Spinal cord (tissue), 10 donors: ENCODE measurements around the gene SYNE1. TPM values are rescaled to one million over a fixed set of nuclear protein-coding genes. Genes with fewer than 3 reads are reported as not detected.

Source experiments
- DNase-seq, 6 donors: peaks; one replicate each; pipeline versions ENCODE4 v3.0.0 to v3.0.0-alpha.2; 2013 to 2015; ENCODE audit warnings: low spot score in 6 of 6, low read depth in 4 of 6
- H3K27ac ChIP-seq: one replicate; pipeline ENCODE4 v1.5.1; 2013; ENCODE audit warnings: low read depth, low read length, control low read depth
- H3K27me3 ChIP-seq: one replicate; pipeline ENCODE4 v1.6.1; 2013; ENCODE audit warnings: low read length; ENCODE audit not compliant: control insufficient read depth, insufficient read depth
- H3K36me3 ChIP-seq: one replicate; pipeline ENCODE4 v1.6.1; 2013; ENCODE audit warnings: low read length; ENCODE audit not compliant: control insufficient read depth, insufficient read depth
- H3K4me1 ChIP-seq: one replicate; pipeline ENCODE4 v1.6.1; 2013; ENCODE audit warnings: low read length; ENCODE audit not compliant: control insufficient read depth, insufficient read depth
- H3K4me3 ChIP-seq: one replicate; pipeline ENCODE4 v1.5.1; 2013; ENCODE audit warnings: low read depth, low read length, control low read depth
- H3K9me3 ChIP-seq: one replicate; pipeline ENCODE4 v1.6.1; 2013; ENCODE audit warnings: low read length; ENCODE audit not compliant: control insufficient read depth, insufficient read depth
- WGBS: methylation state at CpG from one replicate; pipeline ENCODE4 v1.1.5; 2013; ENCODE audit warnings: missing lambda C conversion rate; ENCODE audit not compliant: insufficient coverage; 5-methylcytosine and 5-hydroxymethylcytosine counted together
- polyA plus RNA-seq, 2 donors: library from polyadenylated mRNA; unstranded; fragments of 120-200 nt; gene quantifications; one replicate each; pipeline ENCODE4 v1.2.1, GENCODE V29; 2013; ENCODE audit not compliant: insufficient read length in 2 of 2
- total RNA-seq, 2 donors: library from RNA; depleted of rRNA in 1 of 2; stranded (reverse); fragments of 120-200 nt in 1 of 2; fragments of >200 nt in 1 of 2; gene quantifications; one replicate each; pipeline versions ENCODE4 v1.2.3 to v1.2.4, GENCODE V29; 2013 to 2014
- donor health status: healthy.

SYNE1 gene
- total and polyA plus RNA-seq, 4 donors, result 71.5 to 201 (median 105) TPM

DNA sequence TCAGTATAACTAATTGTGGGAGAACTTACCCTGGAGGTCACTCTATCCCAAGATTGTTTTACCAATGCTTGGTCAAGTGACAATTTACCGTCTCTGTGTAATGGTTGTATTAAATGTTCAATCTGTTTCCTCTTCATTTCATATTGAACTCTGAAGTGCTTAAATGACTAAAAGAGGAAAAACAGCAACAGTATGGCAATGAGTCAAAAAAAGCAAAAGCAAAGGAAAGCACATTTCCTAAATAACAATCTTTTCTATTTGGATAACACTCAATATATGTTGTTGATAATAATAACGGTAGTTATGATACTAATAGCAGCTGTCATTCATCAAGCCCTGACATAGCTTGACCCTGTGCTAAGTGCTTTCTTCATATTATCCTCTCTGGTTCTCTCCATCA is 152.4 kb downstream of the SYNE1 start:
- DNase-seq, result no peak
- no peaks in the 10 kb centered on the region for H3K9me3 ChIP-seq
- no peak overlapping the region for H3K27ac ChIP-seq
- no peaks in the 10 kb centered on the region for H3K27me3 ChIP-seq
- no peaks in the 10 kb centered on the region for H3K36me3 ChIP-seq
- H3K4me3 ChIP-seq, result no peak overlapping the region
- H3K4me1 ChIP-seq, result no peaks in the 10 kb centered on the region
- no CpG with 5 or more reads among the region's 2 CpGs for WGBS

DNA sequence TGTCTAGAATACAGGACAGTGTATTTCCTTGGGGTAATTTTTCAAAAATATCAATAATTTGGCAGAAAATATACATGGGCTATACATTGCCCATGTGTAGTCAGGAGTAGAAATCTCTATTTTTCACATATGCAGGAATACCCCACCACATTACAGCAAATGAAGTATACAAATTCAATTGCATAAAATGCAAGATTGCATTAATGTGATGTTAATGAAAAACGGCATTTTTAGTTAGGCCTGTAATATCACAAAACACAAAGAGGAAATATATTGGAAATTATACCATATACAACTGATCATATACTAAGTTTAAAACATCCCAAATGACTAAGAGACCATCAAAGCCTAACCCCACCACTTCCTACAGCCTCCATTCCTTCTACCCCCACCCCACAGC is 154.9 kb downstream of the SYNE1 start:
- Histone ChIP-seq H3K4me3 (no peak overlapping the region), H3K4me1 (no peaks in the 10 kb centered on the region), H3K27ac (no peak overlapping the region), H3K27me3 (no peaks in the 10 kb centered on the region), H3K9me3 (no peaks in the 10 kb centered on the region), H3K36me3 (no peaks in the 10 kb centered on the region)
- no CpG with 5 or more reads among the region's 1 CpG for WGBS
- DNase-seq, result no peak

DNA sequence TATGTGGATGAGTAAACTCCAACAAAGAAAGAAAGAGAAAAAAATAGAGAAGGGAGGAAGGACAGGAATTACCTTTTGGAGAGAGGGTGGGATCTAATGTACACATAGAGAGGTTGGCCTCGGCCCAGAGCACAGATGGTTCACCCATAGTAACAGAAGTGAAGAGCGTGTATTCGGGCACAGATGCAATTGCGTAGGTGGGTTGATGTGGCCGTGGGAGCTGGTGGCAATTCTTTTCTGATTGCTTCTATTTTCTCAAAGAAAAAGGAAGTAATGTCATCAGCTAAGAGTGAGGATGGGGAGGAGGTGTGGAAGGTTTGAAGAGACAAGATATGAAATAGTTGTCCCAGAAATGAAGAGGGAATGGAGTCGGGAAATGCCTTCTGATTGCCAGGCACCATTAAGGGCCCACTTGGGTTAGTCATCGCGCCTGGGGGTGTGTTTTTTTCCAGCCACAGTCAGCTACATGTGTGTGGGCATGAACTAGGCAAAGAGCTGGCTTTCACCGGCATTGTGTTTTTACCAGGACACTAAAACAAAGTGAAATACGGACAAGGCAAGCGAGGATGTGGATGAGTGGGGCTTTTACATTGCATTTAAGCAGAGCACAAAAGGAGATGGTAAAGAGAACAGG is 158.7 kb downstream of the SYNE1 start:
- Histone ChIP-seq H3K4me1 (no peaks in the 10 kb centered on the region), H3K27ac (no peak overlapping the region), H3K36me3 (no peaks in the 10 kb centered on the region), H3K4me3 (no peak overlapping the region), H3K27me3 (no peaks in the 10 kb centered on the region), H3K9me3 (no peaks in the 10 kb centered on the region)
- 95% methylated on average over 11 of the region's 11 CpGs for WGBS
- DNase-seq, result no peak

DNA sequence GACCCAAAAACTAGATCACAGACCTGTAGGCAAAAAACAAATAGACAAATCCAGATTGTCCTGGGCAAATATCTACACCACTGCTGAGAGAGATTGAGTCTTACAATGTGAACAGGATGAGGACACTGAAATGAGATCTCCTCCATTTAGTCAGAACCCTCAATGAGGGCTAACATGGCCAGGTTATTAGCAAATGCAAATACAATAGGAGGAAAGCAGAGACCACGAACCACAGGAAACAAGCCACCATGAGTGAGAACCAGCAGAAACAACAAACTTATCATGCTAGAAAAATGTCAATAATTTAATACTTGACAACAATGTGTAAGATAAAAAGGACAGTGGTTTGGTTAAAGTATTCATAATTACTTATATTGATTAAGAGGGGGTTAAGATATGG is 162.8 kb downstream of the SYNE1 start:
- Histone ChIP-seq H3K27ac (no peak overlapping the region), H3K4me3 (no peak overlapping the region), H3K4me1 (no peaks in the 10 kb centered on the region), H3K27me3 (no peaks in the 10 kb centered on the region), H3K9me3 (no peaks in the 10 kb centered on the region), H3K36me3 (no peaks in the 10 kb centered on the region)
- WGBS, result no CpG with 5 or more reads among the region's 1 CpG
- no peak for DNase-seq

DNA sequence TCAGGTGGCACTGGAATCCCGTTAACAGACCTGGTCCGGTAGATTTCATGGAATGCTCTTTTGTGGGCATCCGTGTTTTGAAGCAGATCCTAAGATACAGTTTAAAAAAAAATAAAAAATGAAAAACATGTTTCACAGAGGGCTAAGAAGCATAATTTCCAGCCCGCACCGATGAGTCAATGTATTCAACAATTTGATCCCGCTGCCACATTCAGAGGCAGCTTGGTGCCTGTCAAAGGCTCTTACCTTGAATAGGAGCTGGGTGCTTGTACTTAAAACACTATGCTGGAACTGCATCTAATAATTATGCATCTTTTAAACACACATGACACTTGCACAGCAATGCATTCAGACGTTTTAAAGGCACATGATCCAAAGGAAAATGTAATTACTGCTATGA is 164.8 kb downstream of the SYNE1 start:
- H3K4me1 ChIP-seq, result no peaks in the 10 kb centered on the region
- no peak overlapping the region for H3K27ac ChIP-seq
- H3K4me3 ChIP-seq, result no peak overlapping the region
- WGBS, result 70% methylated on average over 4 of the region's 7 CpGs
- peak in 1 of 6 donors; percentile 4 for DNase-seq
- no peaks in the 10 kb centered on the region for H3K36me3 ChIP-seq
- no peaks in the 10 kb centered on the region for H3K9me3 ChIP-seq
- H3K27me3 ChIP-seq, result no peaks in the 10 kb centered on the region

DNA sequence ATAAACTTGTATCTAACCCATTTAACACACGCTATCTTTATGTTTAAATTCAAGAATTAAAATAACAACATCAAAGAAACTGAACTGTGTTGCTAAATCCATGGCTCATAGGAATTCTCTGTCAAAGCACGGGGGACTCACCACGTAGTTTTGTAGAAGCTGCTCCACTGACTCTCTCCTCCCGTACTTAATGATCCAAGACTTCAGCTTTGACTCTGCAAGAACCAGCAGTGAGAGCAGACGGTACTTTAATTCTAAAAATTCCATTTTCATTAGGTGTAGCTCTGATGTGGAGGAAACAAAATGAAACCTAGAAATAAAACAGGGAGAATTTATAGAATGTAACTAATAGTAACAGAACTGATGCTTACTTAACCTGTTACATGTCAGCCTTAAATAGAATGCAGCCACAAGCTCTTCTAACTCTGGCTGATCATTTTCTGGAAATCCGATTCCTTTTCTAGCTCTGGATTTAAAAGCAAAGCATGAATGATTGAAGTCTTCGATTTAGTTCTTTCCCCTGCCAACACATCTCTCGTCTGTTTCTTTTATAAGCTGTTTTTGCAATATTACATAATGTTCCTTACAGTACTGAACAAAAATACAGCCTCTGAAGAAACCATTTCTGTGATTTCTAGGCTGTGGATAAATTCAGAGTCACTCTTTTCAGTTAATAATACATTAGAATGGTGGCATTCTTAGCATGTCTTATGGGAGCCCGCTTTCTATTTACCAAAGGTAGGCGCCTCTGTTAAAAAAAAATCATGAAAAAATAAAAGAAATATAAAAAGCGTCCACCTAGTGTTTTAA is 165.5 kb downstream of the SYNE1 start:
- Histone ChIP-seq H3K4me1 (no peaks in the 10 kb centered on the region), H3K36me3 (no peaks in the 10 kb centered on the region), H3K27me3 (no peaks in the 10 kb centered on the region), H3K4me3 (no peak overlapping the region), H3K27ac (no peak overlapping the region), H3K9me3 (no peaks in the 10 kb centered on the region)
- WGBS, result 80% methylated on average over 1 of the region's 11 CpGs
- peak in 2 of 6 donors; percentile 16 to 68 for DNase-seq

DNA sequence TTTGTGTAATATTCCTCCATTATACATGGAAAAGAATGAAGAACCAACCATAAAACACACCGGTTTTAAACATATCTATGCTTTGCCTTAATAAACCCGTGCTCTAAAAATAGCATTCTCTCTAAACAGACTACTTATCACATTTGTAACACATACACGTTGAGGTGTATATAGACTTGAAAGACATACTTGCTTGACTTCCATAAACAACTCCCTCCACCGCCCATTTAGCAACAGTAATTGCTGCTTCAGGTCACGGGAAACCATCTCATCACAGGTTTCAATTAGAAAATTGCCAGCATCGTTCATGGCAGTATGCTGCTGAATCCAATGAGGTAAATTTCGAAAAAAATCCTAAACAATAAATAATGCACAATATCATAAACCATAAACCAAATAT is 174.0 kb downstream of the SYNE1 start:
- peak in 1 of 6 donors; percentile 55 for DNase-seq
- H3K27me3 ChIP-seq, result no peaks in the 10 kb centered on the region
- 74% methylated on average over 3 of the region's 7 CpGs for WGBS
- no peaks in the 10 kb centered on the region for H3K4me1 ChIP-seq
- H3K36me3 ChIP-seq, result no peaks in the 10 kb centered on the region
- no peak overlapping the region for H3K27ac ChIP-seq
- no peak overlapping the region for H3K4me3 ChIP-seq
- no peaks in the 10 kb centered on the region for H3K9me3 ChIP-seq

DNA sequence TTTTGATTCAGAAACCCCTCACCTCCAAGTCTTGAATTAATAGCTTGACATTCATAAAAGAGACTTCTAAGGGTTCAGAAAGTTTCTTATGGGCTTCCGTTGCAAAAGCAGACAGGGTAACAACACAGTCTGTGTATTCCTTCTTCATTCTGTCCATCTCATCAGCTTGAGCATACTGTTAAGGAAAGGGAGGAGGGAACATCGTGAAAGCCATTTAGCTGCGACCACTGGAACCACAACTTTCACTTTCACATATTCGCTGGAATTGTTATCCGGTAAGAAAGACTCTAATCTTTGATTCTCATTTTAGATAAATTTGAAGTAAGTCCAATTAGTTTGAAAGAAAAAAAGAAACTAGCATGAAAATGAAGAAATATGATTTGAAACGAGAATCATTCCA is 174.4 kb downstream of the SYNE1 start:
- H3K4me3 ChIP-seq, result no peak overlapping the region
- H3K27ac ChIP-seq, result no peak overlapping the region
- DNase-seq, result no peak
- no peaks in the 10 kb centered on the region for H3K9me3 ChIP-seq
- no peaks in the 10 kb centered on the region for H3K27me3 ChIP-seq
- H3K36me3 ChIP-seq, result no peaks in the 10 kb centered on the region
- no peaks in the 10 kb centered on the region for H3K4me1 ChIP-seq
- no CpG with 5 or more reads among the region's 6 CpGs for WGBS

DNA sequence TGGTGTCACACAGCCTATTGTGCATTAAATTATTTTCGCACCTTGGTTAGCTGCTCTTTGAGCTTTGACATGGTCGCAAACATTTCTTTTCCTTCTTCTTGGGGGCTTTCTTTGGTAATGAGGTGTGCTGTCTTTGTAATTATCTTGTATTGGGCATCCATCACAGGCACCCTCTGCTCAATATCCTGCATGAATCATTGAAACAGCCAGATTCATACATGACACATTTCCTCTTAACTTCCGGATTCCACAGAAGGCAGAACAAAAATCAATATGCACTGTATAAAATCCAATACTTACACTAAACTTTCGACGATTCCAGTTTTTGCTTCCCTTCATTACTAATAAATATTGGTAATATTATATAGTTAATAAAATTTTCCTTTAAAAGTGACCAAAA is 175.6 kb downstream of the SYNE1 start:
- Histone ChIP-seq H3K36me3 (no peaks in the 10 kb centered on the region), H3K4me3 (no peak overlapping the region), H3K4me1 (no peaks in the 10 kb centered on the region), H3K27ac (no peak overlapping the region), H3K9me3 (no peaks in the 10 kb centered on the region), H3K27me3 (no peaks in the 10 kb centered on the region)
- DNase-seq, result no peak
- 30% methylated on average over 2 of the region's 5 CpGs for WGBS
